HepG2 (cell line): ENCODE measurements around the gene GLS2. TPM values are rescaled to one million over a fixed set of nuclear protein-coding genes. Genes with fewer than 3 reads are reported as not detected.
A peak's percentile ranks its signal among the peaks of the same experiment; 100 is the strongest.

ENCODE experiments used
- AKAP8 ChIP-seq: sonication (generic); formaldehyde crosslinking; IDR thresholded peaks from 2 replicates; pipeline ENCODE4 v1.5.1; 2020; ENCODE audit warnings: mild to moderate bottlenecking, missing genetic modification reagents
- KDM6A ChIP-seq: IDR thresholded peaks from 2 replicates; pipeline ENCODE4 v1.6.1; 2016; ENCODE audit warnings: low read depth
- RARG ChIP-seq: sonication (generic); formaldehyde crosslinking; IDR thresholded peaks from 2 replicates; pipeline ENCODE4 v1.4.0; 2020; ENCODE audit warnings: low read depth, mild to moderate bottlenecking, missing genetic modification reagents
- SATB2 ChIP-seq: sonication (generic); formaldehyde crosslinking; IDR thresholded peaks from 2 replicates; pipeline ENCODE4 v1.5.0; 2020; ENCODE audit warnings: missing genetic modification reagents
- ZNF317 ChIP-seq: sonication (generic); formaldehyde crosslinking; IDR thresholded peaks from 2 replicates; pipeline ENCODE4 v1.5.0; 2020; ENCODE audit warnings: mild to moderate bottlenecking, missing genetic modification reagents
- ZNF598 ChIP-seq: sonication (generic); formaldehyde crosslinking; IDR thresholded peaks from 2 replicates; pipeline ENCODE4 v1.5.1; 2020; ENCODE audit warnings: mild to moderate bottlenecking, missing genetic modification reagents, borderline replicate concordance
- polyA plus RNA-seq, 8 experiments: library from polyadenylated mRNA; depleted of rRNA in 3 of 8; stranded (reverse) in 7 of 8; unstranded in 1 of 8; fragments of >200 nt; fragmentation: Illumina TruSeq in 4 of 8; extraction: Trizol in 4 of 8; gene quantifications; 2 replicates each; pipeline versions ENCODE4 v1.2.1 to v1.2.3, GENCODE V29; 2011 to 2016; ENCODE audit warnings: low read depth in 4 of 8, missing spikeins in 1 of 8, mixed read lengths in 1 of 8; ENCODE audit not compliant: insufficient read depth in 1 of 8
- total RNA-seq, 5 experiments: library from RNA; depleted of rRNA; stranded (reverse); fragments of >200 nt; fragmentation: Illumina TruSeq; extraction: Trizol; gene quantifications; 2 replicates each; pipeline ENCODE4 v1.2.3, GENCODE V29; 2016; ENCODE audit warnings: low read depth in 1 of 5
- TF ChIP-seq, protein P1 (sequence below): sonication (generic); formaldehyde crosslinking; conservative IDR thresholded peaks from 2 replicates; pipeline ENCODE4 v1.4.0; 2020; ENCODE audit warnings: mild to moderate bottlenecking, missing genetic modification reagents, moderate library complexity
- TF ChIP-seq, protein P2 (sequence below): sonication (generic); formaldehyde crosslinking; IDR thresholded peaks from 2 replicates; pipeline ENCODE4 v1.4.0; 2020; ENCODE audit warnings: missing genetic modification reagents, low read depth, mild to moderate bottlenecking, borderline replicate concordance
- TF ChIP-seq, protein P3 (sequence below): sonication (generic); formaldehyde crosslinking; IDR thresholded peaks from 2 replicates; pipeline ENCODE4 v1.4.0; 2020; ENCODE audit warnings: missing genetic modification reagents
- TF ChIP-seq, protein P4 (sequence below): sonication (generic); formaldehyde crosslinking; IDR thresholded peaks from 2 replicates; pipeline ENCODE4 v1.5.0; 2020; ENCODE audit warnings: mild to moderate bottlenecking, missing genetic modification reagents
- TF ChIP-seq, protein P5 (sequence below): sonication (generic); formaldehyde crosslinking; IDR thresholded peaks from 2 replicates; pipeline ENCODE4 v1.4.0; 2020; ENCODE audit warnings: missing genetic modification reagents

The GLS2 gene
- total and polyA plus RNA-seq, 2 of the 13 experiments (the other 11 are each of a cell fraction or from before 2014, with no cell fraction given) = 8.6 to 12.2 TPM

DNA sequence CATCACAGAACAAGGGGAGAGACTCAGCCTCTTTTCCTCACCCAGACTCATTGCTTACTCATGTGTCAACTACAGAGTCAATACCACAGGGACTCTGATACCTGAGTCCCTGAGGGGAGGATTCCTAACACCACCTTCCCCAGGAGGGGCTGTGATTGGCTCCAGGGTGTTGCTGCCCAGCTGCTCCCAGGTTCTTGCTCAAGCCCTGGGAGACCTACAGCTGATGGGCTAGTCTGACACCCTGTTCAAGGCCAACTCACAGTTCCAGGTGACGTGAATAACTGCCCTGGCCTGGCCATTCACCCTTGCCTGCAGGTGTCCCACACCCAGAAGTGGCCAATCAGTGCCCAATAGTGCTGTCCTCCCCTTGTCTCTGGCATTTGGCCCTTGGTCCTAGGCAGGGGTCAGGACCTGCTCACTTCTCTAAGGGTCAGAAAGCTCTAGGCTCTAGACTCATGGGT, 11.0 kb downstream of the GLS2 start (continued):
- TF ChIP-seq, protein P1, sequence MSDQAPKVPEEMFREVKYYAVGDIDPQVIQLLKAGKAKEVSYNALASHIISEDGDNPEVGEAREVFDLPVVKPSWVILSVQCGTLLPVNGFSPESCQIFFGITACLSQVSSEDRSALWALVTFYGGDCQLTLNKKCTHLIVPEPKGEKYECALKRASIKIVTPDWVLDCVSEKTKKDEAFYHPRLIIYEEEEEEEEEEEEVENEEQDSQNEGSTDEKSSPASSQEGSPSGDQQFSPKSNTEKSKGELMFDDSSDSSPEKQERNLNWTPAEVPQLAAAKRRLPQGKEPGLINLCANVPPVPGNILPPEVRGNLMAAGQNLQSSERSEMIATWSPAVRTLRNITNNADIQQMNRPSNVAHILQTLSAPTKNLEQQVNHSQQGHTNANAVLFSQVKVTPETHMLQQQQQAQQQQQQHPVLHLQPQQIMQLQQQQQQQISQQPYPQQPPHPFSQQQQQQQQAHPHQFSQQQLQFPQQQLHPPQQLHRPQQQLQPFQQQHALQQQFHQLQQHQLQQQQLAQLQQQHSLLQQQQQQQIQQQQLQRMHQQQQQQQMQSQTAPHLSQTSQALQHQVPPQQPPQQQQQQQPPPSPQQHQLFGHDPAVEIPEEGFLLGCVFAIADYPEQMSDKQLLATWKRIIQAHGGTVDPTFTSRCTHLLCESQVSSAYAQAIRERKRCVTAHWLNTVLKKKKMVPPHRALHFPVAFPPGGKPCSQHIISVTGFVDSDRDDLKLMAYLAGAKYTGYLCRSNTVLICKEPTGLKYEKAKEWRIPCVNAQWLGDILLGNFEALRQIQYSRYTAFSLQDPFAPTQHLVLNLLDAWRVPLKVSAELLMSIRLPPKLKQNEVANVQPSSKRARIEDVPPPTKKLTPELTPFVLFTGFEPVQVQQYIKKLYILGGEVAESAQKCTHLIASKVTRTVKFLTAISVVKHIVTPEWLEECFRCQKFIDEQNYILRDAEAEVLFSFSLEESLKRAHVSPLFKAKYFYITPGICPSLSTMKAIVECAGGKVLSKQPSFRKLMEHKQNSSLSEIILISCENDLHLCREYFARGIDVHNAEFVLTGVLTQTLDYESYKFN (CRISPR knock-in tag) = peak; percentile 46; the same call in 1 of the 2 replicates
- TF ChIP-seq KDM6A (CRISPR knock-in tag) (no peak), AKAP8 (CRISPR knock-in tag) (no peak), ZNF317 (CRISPR knock-in tag) (no peak), ZNF598 (no peak), SATB2 (CRISPR knock-in tag) (no peak), RARG (CRISPR knock-in tag) (no peak)
- TF ChIP-seq, protein P2, sequence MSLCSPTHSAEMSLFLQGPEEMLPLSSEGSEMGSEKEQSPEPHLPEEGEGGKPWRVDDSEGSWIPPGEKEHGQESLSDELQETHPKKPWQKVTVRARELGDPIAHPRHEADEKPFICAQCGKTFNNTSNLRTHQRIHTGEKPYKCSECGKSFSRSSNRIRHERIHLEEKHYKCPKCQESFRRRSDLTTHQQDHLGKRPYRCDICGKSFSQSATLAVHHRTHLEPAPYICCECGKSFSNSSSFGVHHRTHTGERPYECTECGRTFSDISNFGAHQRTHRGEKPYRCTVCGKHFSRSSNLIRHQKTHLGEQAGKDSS (CRISPR knock-in tag) = no peak
- TF ChIP-seq, protein P3, sequence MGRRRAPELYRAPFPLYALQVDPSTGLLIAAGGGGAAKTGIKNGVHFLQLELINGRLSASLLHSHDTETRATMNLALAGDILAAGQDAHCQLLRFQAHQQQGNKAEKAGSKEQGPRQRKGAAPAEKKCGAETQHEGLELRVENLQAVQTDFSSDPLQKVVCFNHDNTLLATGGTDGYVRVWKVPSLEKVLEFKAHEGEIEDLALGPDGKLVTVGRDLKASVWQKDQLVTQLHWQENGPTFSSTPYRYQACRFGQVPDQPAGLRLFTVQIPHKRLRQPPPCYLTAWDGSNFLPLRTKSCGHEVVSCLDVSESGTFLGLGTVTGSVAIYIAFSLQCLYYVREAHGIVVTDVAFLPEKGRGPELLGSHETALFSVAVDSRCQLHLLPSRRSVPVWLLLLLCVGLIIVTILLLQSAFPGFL = no peak
- TF ChIP-seq, protein P4, sequence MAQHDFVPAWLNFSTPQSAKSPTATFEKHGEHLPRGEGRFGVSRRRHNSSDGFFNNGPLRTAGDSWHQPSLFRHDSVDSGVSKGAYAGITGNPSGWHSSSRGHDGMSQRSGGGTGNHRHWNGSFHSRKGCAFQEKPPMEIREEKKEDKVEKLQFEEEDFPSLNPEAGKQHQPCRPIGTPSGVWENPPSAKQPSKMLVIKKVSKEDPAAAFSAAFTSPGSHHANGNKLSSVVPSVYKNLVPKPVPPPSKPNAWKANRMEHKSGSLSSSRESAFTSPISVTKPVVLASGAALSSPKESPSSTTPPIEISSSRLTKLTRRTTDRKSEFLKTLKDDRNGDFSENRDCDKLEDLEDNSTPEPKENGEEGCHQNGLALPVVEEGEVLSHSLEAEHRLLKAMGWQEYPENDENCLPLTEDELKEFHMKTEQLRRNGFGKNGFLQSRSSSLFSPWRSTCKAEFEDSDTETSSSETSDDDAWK = no peak
- TF ChIP-seq, protein P5, sequence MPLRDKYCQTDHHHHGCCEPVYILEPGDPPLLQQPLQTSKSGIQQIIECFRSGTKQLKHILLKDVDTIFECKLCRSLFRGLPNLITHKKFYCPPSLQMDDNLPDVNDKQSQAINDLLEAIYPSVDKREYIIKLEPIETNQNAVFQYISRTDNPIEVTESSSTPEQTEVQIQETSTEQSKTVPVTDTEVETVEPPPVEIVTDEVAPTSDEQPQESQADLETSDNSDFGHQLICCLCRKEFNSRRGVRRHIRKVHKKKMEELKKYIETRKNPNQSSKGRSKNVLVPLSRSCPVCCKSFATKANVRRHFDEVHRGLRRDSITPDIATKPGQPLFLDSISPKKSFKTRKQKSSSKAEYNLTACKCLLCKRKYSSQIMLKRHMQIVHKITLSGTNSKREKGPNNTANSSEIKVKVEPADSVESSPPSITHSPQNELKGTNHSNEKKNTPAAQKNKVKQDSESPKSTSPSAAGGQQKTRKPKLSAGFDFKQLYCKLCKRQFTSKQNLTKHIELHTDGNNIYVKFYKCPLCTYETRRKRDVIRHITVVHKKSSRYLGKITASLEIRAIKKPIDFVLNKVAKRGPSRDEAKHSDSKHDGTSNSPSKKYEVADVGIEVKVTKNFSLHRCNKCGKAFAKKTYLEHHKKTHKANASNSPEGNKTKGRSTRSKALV (CRISPR knock-in tag) = no peak
